Activated CD8-positive, alpha-beta T cell treated with anti-CD3 and anti-CD28 coated beads for 36 hours (primary cell): ENCODE results near the gene CCL7. TPM values are rescaled to one million over a fixed set of nuclear protein-coding genes. Genes with fewer than 3 reads are reported as not detected.

Experiments
- ATAC-seq: fragments of 200-7000 bp; cut with Tn5 transposase; one replicate; pipeline ENCODE4 v1.10.0; 2021; ENCODE audit warnings: mild to moderate bottlenecking, moderate library complexity
- CTCF ChIA-PET: fragments of 350-600 bp; sonication (Branson Sonifier 250); formaldehyde crosslinking; loops from one replicate; lab custom pipeline; 2021; ENCODE audit warnings: antibody characterized with exemption; lab: Charles Lee
- POLR2A ChIA-PET: fragments of 350-600 bp; sonication (Branson Sonifier 250); formaldehyde crosslinking; loops from one replicate; lab custom pipeline; 2021; ENCODE audit warnings: antibody characterized with exemption; lab: Charles Lee
- DNase-seq: peaks from one replicate; pipeline ENCODE4 v3.0.0-alpha.2; 2020
- H3K27ac Mint-ChIP-seq: one replicate; pipeline ENCODE4 v1.8.0; 2021; ENCODE audit warnings: mild to moderate bottlenecking, mixed read lengths
- H3K27me3 Mint-ChIP-seq: one replicate; pipeline ENCODE4 v1.8.0; 2021; ENCODE audit warnings: mixed read lengths
- H3K36me3 Mint-ChIP-seq: one replicate; pipeline ENCODE4 v1.8.0; 2021; ENCODE audit warnings: low read depth, mixed read lengths
- H3K4me1 Mint-ChIP-seq: one replicate; pipeline ENCODE4 v1.8.0; 2021; ENCODE audit warnings: low read depth, mixed read lengths
- H3K4me3 Mint-ChIP-seq: one replicate; pipeline ENCODE4 v1.8.0; 2021; ENCODE audit warnings: mild to moderate bottlenecking, moderate library complexity, mixed read lengths
- H3K9me3 Mint-ChIP-seq: one replicate; pipeline ENCODE4 v1.8.0; 2021; ENCODE audit warnings: mixed read lengths
- CTCF ChIP-seq: fragments of 200-600 bp; IDR thresholded peaks from one replicate; pipeline ENCODE4 v1.8.0; 2022; ENCODE audit warnings: antibody characterized with exemption, mild to moderate bottlenecking
- intact Hi-C: fragments of 100-400 bp; cut with micrococcal nuclease; formaldehyde crosslinking; loops from one replicate; pipeline ENCODE4 v1.10.0; 2022
- total RNA-seq, 2 experiments: library from RNA; stranded (reverse); gene quantifications; one replicate each; pipeline ENCODE4 v1.2.3, GENCODE V29; 2021

The CCL7 gene
- total RNA-seq, 2 experiments from 2014 or later = not detected

GRCh38 chr17:34275881-34276280 lies 5.9 kb downstream of the CCL7 start:
- H3K9me3 Mint-ChIP-seq = no peaks in the 10 kb centered on the region
- no peak overlapping the region for H3K4me3 Mint-ChIP-seq
- TF ChIP-seq CTCF = no peak
- H3K4me1 Mint-ChIP-seq = no peaks in the 10 kb centered on the region
- no peak for ATAC-seq
- intact Hi-C loops = no loop called here
- POLR2A ChIA-PET = no interaction called here
- peaks cover 33% of the 10 kb centered on the region for H3K27me3 Mint-ChIP-seq
- CTCF ChIA-PET = interaction anchor here (0.9 kb wide), 1 partner anchor 75 kb away, joined by 3 read pairs; no protein-coding TSS in a partner anchor
- no peaks in the 10 kb centered on the region for H3K36me3 Mint-ChIP-seq
- no peak for DNase-seq
- no peak overlapping the region for H3K27ac Mint-ChIP-seq

- intact Hi-C loops = no loop called here
- Mint-ChIP-seq H3K27ac (no peak overlapping the region), H3K27me3 (peaks cover 31% of the 10 kb centered on the region), H3K36me3 (no peaks in the 10 kb centered on the region), H3K4me1 (no peaks in the 10 kb centered on the region), H3K4me3 (no peak overlapping the region), H3K9me3 (no peaks in the 10 kb centered on the region)
- DNase-seq (no peak), ATAC-seq (no peak)
- TF ChIP-seq CTCF = no peak
- CTCF ChIA-PET = no interaction called here
- POLR2A ChIA-PET = interaction anchor here (0.9 to 1.0 kb wide), 2 partner anchors 8 to 11 kb away, joined by 3 read pairs; no protein-coding TSS in a partner anchor
Measured at GRCh38 chr17:34276826-34277225, 6.8 kb downstream of the CCL7 start.

- no peak for TF ChIP-seq CTCF
- Mint-ChIP-seq H3K36me3 (no peaks in the 10 kb centered on the region), H3K9me3 (no peaks in the 10 kb centered on the region), H3K27me3 (peaks cover 29% of the 10 kb centered on the region), H3K4me3 (no peak overlapping the region), H3K27ac (no peak overlapping the region), H3K4me1 (no peaks in the 10 kb centered on the region)
- ATAC-seq = no peak
- ChIA-PET CTCF (no interaction called here), POLR2A (no interaction called here)
- intact Hi-C loops = no loop called here
- no peak for DNase-seq
Measured at GRCh38 chr17:34283571-34283970, 13.6 kb downstream of the CCL7 start.

GRCh38 chr17:34285286-34285792 lies 15.3 kb downstream of the CCL7 start, which contains the start of gene CCL11:
Gene CCL11 (plus strand): TSS chr17:34285742. CDS start chr17:34285809, 67 bp downstream.
- CTCF ChIA-PET = interaction anchor here (0.7 to 1.3 kb wide), 2 partner anchors 76 kb away, joined by 3 to 4 read pairs; no protein-coding TSS in a partner anchor
- TF ChIP-seq CTCF = no peak
- no peak for DNase-seq
- POLR2A ChIA-PET = no interaction called here
- Mint-ChIP-seq H3K9me3 (no peaks in the 10 kb centered on the region), H3K4me1 (no peaks in the 10 kb centered on the region), H3K27ac (no peak within 1 kb of the TSS), H3K36me3 (no peaks in the 10 kb centered on the region), H3K4me3 (no peak within 1 kb of the TSS), H3K27me3 (peaks cover 21% of the 10 kb centered on the region)
- intact Hi-C loops = no loop called here
- ATAC-seq = no peak

GRCh38 chr17:34287875-34288274 lies 17.9 kb downstream of the CCL7 start:
- intact Hi-C loops = no loop called here
- ChIA-PET CTCF (interaction anchor here (1.9 kb wide), 1 partner anchor 73 kb away, joined by 6 read pairs; no protein-coding TSS in a partner anchor), POLR2A (interaction anchor here (0.8 kb wide), 1 partner anchor 11 kb away, joined by 3 read pairs; no protein-coding TSS in a partner anchor)
- DNase-seq (no peak), ATAC-seq (no peak)
- H3K4me1 Mint-ChIP-seq = no peaks in the 10 kb centered on the region
- H3K27me3 Mint-ChIP-seq = peaks cover 17% of the 10 kb centered on the region
- no peaks in the 10 kb centered on the region for H3K36me3 Mint-ChIP-seq
- TF ChIP-seq CTCF = no peak
- no peak overlapping the region for H3K27ac Mint-ChIP-seq
- no peak overlapping the region for H3K4me3 Mint-ChIP-seq
- no peaks in the 10 kb centered on the region for H3K9me3 Mint-ChIP-seq
